GM12878 (cell line): Measurements from ENCODE around the gene QRFP. TPM values are rescaled to one million over a fixed set of nuclear protein-coding genes. Genes with fewer than 3 reads are reported as not detected.

Experiments used
- ATAC-seq: fragments of 200-7000 bp; cut with Tn5 transposase; 3 replicates; pipeline ENCODE4 v1.9.1; 2020; ENCODE audit warnings: mild to moderate bottlenecking, moderate library complexity
- BruUV-seq: library from RNA; stranded (reverse); fragments of 400-500 nt; replicated peaks from 2 replicates; lab custom pipeline; 2021; lab: Mats Ljungman, UMichigan
- CTCF ChIA-PET: fragments of 300-600 bp; sonication (Branson Sonifier 250); formaldehyde crosslinking; extraction: SDS; loops from one replicate; lab custom pipeline; 2021; ENCODE audit warnings: inconsistent platforms; lab: Yijun Ruan, JAX
- POLR2A ChIA-PET: fragments of 350-600 bp; formaldehyde crosslinking; extraction: SDS; loops from one replicate; lab custom pipeline; 2021; ENCODE audit warnings: inconsistent platforms; lab: Charles Lee
- RAD21 ChIA-PET: fragments of 300-600 bp; sonication (Branson Sonifier 250); formaldehyde crosslinking; loops from one replicate; lab custom pipeline; 2023; ENCODE audit warnings: antibody characterized with exemption; ENCODE audit not compliant: unreplicated experiment; lab: Charles Lee
- SMC1A ChIA-PET: fragments of 300-600 bp; sonication (Branson Sonifier 250); formaldehyde crosslinking; loops from one replicate; lab custom pipeline; 2023; ENCODE audit not compliant: unreplicated experiment, uncharacterized antibody; lab: Charles Lee
- DNase-seq: peaks from one replicate; pipeline ENCODE4 v3.0.0-alpha.2; 2011; ENCODE audit warnings: low read depth, low spot score
- FAIRE-seq: peaks from 3 replicates; lab custom pipeline; 2011; peaks lifted over from hg19 to GRCh38; lab: Jason Lieb, UNC
- H2AFZ ChIP-seq: 2 replicates; pipeline ENCODE4 v1.6.0; 2011; ENCODE audit warnings: low read depth, low read length, control low read depth; ENCODE audit not compliant: control insufficient read depth
- H3K27ac ChIP-seq: 2 replicates; pipeline ENCODE4 v1.5.1; 2011; ENCODE audit warnings: control low read depth; ENCODE audit not compliant: control insufficient read depth, insufficient read depth
- H3K27me3 ChIP-seq, 2 experiments: replicated peaks in 1 of 2; 2 replicates each; pipeline versions ENCODE4 v1.6.0 to v1.6.1; 2011; ENCODE audit warnings: low read length in 1 of 2; ENCODE audit not compliant: control insufficient read depth in 2 of 2, insufficient read depth in 2 of 2
- H3K36me3 ChIP-seq, 2 experiments: 2 replicates each; pipeline ENCODE4 v1.5.1; 2011; ENCODE audit warnings: low read length in 1 of 2; ENCODE audit not compliant: control insufficient read depth in 2 of 2, insufficient read depth in 2 of 2
- H3K4me1 ChIP-seq: 2 replicates; pipeline ENCODE4 v1.6.1; 2011; ENCODE audit warnings: mild to moderate bottlenecking, low read length, moderate library complexity, mixed read lengths; ENCODE audit not compliant: control insufficient read depth, insufficient read depth
- H3K4me2 ChIP-seq: 2 replicates; pipeline ENCODE4 v1.6.0; 2011; ENCODE audit warnings: control low read depth; ENCODE audit not compliant: control insufficient read depth, insufficient read depth
- H3K4me3 ChIP-seq: fragments of 200-600 bp; sonication (generic); 2 replicates; pipeline ENCODE4 v1.5.1; 2016
- H3K79me2 ChIP-seq: 2 replicates; pipeline ENCODE4 v1.6.0; 2011; ENCODE audit warnings: low read length; ENCODE audit not compliant: control insufficient read depth, insufficient read depth
- H3K9ac ChIP-seq: 2 replicates; pipeline ENCODE4 v1.8.0; 2011; ENCODE audit warnings: low read length, control low read depth, mixed read lengths; ENCODE audit not compliant: control insufficient read depth, insufficient read depth
- H3K9me3 ChIP-seq: replicated peaks from 3 replicates; pipeline ENCODE4 v1.5.1; 2011; ENCODE audit warnings: mild to moderate bottlenecking, low read length; ENCODE audit not compliant: control insufficient read depth, insufficient read depth
- H4K20me1 ChIP-seq: 2 replicates; pipeline ENCODE4 v1.6.0; 2011; ENCODE audit not compliant: control insufficient read depth, insufficient read depth
- CREB1 ChIP-seq: IDR thresholded peaks from 2 replicates; pipeline ENCODE4 v1.6.1; 2012; ENCODE audit warnings: low read depth, mild to moderate bottlenecking, inconsistent platforms
- JUND ChIP-seq: IDR thresholded peaks from 2 replicates; pipeline ENCODE4 v1.6.1; 2012; ENCODE audit warnings: low read depth, mild to moderate bottlenecking, low read length, improper control_type of control experiment, moderate library complexity
- MXI1 ChIP-seq: fragments of 150-350 bp; IDR thresholded peaks from 2 replicates; pipeline ENCODE4 v1.6.1; 2011; ENCODE audit warnings: low read depth, mild to moderate bottlenecking, inconsistent platforms, low read length, improper control_type of control experiment
- PAX5 ChIP-seq: IDR thresholded peaks from 2 replicates; pipeline ENCODE4 v1.6.1; 2011; ENCODE audit warnings: low read depth, low read length, borderline replicate concordance
- WGBS: methylation state at CpG from one replicate; pipeline ENCODE4 v1.1.6; 2016; ENCODE audit warnings: low lambda C conversion rate; ENCODE audit not compliant: insufficient replicate concordance, insufficient coverage; ENCODE audit errors: missing lambda C conversion rate; 5-methylcytosine and 5-hydroxymethylcytosine counted together
- in situ Hi-C: fragments of 300-500 bp; cut with MboI; formaldehyde crosslinking; loops from 9 replicates; pipeline ENCODE4 v1.14.3; 2018; ENCODE audit warnings: mixed read lengths
- intact Hi-C: fragments of 100-400 bp; cut with micrococcal nuclease; formaldehyde crosslinking; loops from one replicate; pipeline ENCODE4 v1.14.2; 2022; ENCODE audit not compliant: unreplicated experiment
- polyA plus RNA-seq, 11 experiments: library from polyadenylated mRNA; depleted of rRNA in 4 of 11; unstranded in 6 of 11; stranded (reverse) in 5 of 11; fragments of >200 nt; fragmentation: Nextera tagmentation in 4 of 11; fragmentation: Illumina TruSeq in 1 of 11; extraction: Ambion mirVana in 4 of 11; extraction: Trizol in 1 of 11; gene quantifications; 1 replicate in 1 of 11; 2 replicates in 10 of 11; pipeline versions ENCODE4 v1.2.1 to v1.2.3, GENCODE V29; 2011 to 2016; ENCODE audit warnings: inconsistent platforms in 2 of 11, missing spikeins in 2 of 11, low read depth in 1 of 11
- total RNA-seq, 4 experiments: library from RNA; depleted of rRNA in 3 of 4; stranded (reverse); fragments of >200 nt in 3 of 4; fragmentation: Illumina TruSeq in 1 of 4; extraction: Trizol in 1 of 4; gene quantifications; 2 replicates each; pipeline versions ENCODE4 v1.2.1 to v1.2.3, GENCODE V29; 2013 to 2021
- TF ChIP-seq, protein P1 (sequence below): IDR thresholded peaks from 2 replicates; pipeline ENCODE4 v1.6.1; 2011; ENCODE audit warnings: low read depth, mild to moderate bottlenecking, low read length, moderate library complexity, borderline replicate concordance; ENCODE audit errors: extremely low read depth

The QRFP gene
- total and polyA plus RNA-seq, 10 of the 15 experiments (the other 5 are each of a cell fraction or from before 2014, with no cell fraction given), result not detected

DNA sequence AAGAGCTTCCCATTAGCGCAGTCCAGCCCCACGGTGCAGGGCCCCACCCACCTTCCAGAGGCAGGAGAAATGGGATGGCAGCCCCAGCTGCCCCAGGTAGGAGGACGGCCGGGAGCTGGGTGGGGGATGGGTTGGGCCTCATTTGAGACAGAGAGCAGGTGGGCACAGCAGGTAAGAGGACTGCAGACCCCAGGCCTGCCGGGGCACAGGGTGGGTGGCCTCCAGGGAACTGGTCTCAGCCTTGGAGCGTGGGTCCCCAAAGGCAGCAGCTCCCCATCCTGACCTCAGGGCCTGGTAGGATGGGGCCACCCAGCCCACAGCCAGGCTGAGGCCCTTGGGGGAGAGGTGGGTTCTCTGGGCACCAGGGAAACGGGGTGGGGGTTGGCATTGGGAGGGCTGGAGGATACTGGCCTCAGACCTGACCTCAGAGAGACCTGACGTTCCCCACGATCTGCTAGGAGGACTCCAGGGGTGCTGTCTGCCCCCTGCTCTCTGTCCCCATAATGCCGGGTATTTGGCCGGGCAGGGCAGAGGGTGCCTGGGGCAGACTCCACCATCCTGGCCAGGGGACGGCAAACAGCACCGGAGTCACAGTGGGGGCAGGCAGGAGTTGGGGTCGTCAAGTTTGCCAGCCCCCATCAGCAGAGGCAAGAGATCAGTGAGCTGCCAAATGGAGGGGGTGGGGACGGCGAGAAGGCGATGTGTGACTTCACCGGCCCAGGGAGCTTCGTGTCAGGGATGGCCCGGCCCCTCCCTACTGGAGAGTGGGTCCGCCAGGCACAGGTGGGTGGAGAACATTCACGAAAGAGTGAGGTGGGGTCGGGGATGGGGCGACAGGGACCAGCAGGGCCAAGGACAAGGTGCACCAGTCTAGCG is 6.8 kb upstream of the QRFP start:
- SMC1A ChIA-PET, result no interaction called here
- intact Hi-C loops, result no loop called here
- POLR2A ChIA-PET, result no interaction called here
- no peaks in the 10 kb centered on the region for H3K36me3 ChIP-seq
- ATAC-seq (no peak), DNase-seq (no peak), FAIRE-seq (no peak)
- no peaks in the 10 kb centered on the region for H3K4me1 ChIP-seq
- no peaks in the 10 kb centered on the region; a peak in 2 of 4 replicates for H3K27me3 ChIP-seq
- TF ChIP-seq CREB1 (no peak), MXI1 (no peak), PAX5 (no peak), JUND (no peak)
- TF ChIP-seq, protein P1, sequence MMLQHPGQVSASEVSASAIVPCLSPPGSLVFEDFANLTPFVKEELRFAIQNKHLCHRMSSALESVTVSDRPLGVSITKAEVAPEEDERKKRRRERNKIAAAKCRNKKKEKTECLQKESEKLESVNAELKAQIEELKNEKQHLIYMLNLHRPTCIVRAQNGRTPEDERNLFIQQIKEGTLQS, result no peak
- no peak overlapping the region for H3K27ac ChIP-seq
- in situ Hi-C loops, result no loop called here
- no peaks in the 10 kb centered on the region for H4K20me1 ChIP-seq
- no peak overlapping the region for H3K4me2 ChIP-seq
- RAD21 ChIA-PET, result no interaction called here
- H3K79me2 ChIP-seq, result no peaks in the 10 kb centered on the region
- 34% methylated on average over 24 of the region's 25 CpGs for WGBS
- H3K9me3 ChIP-seq, result no peaks in the 10 kb centered on the region
- CTCF ChIA-PET, result no interaction called here
- no peak overlapping the region for H3K9ac ChIP-seq
- H2AFZ ChIP-seq, result no peak overlapping the region
- BruUV-seq, result no TSS peak
- H3K4me3 ChIP-seq, result no peak overlapping the region
